Activated naive CD8-positive, alpha-beta T cell treated with anti-CD3 and anti-CD28 coated beads, Interleukin-2, amount 50 U/mL, for 24 hours (primary cell): ENCODE measurements around the gene SLC44A5.
"Not testable (repeated sequence)": the region's sequence is repeated elsewhere in the genome, so short reads cannot be mapped to it uniquely, and the experiment has no call there.

Experiments
- ATAC-seq: fragments of 150-1000 bp; cut with Tn5 transposase; one replicate; pipeline ENCODE4 v1.10.0; 2021
- DNase-seq: peaks from one replicate; pipeline ENCODE4 v3.0.0; 2021
- H3K27ac Mint-ChIP-seq: one replicate; pipeline ENCODE4 v1.8.0; 2021; ENCODE audit warnings: mild to moderate bottlenecking, mixed read lengths
- H3K27me3 Mint-ChIP-seq: one replicate; pipeline ENCODE4 v1.8.0; 2021; ENCODE audit warnings: mixed read lengths
- H3K36me3 Mint-ChIP-seq: one replicate; pipeline ENCODE4 v1.8.0; 2021; ENCODE audit warnings: low read depth, mixed read lengths
- H3K4me1 Mint-ChIP-seq: one replicate; pipeline ENCODE4 v1.8.0; 2021; ENCODE audit warnings: mixed read lengths
- H3K4me3 Mint-ChIP-seq: one replicate; pipeline ENCODE4 v1.8.0; 2021; ENCODE audit warnings: mild to moderate bottlenecking, moderate library complexity, mixed read lengths
- H3K9me3 Mint-ChIP-seq: one replicate; pipeline ENCODE4 v1.8.0; 2021; ENCODE audit warnings: mixed read lengths

SLC44A5 gene

GRCh38 chr1:75310067-75310466 lies 300.8 kb downstream of the SLC44A5 start:
- Mint-ChIP-seq H3K36me3 (no peaks in the 10 kb centered on the region), H3K27ac (no peak overlapping the region), H3K9me3 (no peaks in the 10 kb centered on the region), H3K27me3 (no peaks in the 10 kb centered on the region), H3K4me1 (no peaks in the 10 kb centered on the region), H3K4me3 (no peak overlapping the region)
- ATAC-seq (no peak), DNase-seq (no peak)

GRCh38 chr1:75308365-75308764 lies 302.5 kb downstream of the SLC44A5 start:
- Mint-ChIP-seq H3K9me3 (no peaks in the 10 kb centered on the region), H3K27ac (no peak overlapping the region), H3K4me1 (no peaks in the 10 kb centered on the region), H3K27me3 (no peaks in the 10 kb centered on the region), H3K36me3 (no peaks in the 10 kb centered on the region), H3K4me3 (no peak overlapping the region)
- DNase-seq (no peak), ATAC-seq (no peak)

GRCh38 chr1:75305061-75305460 lies 305.9 kb downstream of the SLC44A5 start:
- Mint-ChIP-seq H3K4me1 (no peaks in the 10 kb centered on the region), H3K9me3 (no peaks in the 10 kb centered on the region), H3K27ac (no peak overlapping the region), H3K36me3 (no peaks in the 10 kb centered on the region), H3K4me3 (no peak overlapping the region), H3K27me3 (no peaks in the 10 kb centered on the region)
- ATAC-seq (no peak), DNase-seq (no peak)

GRCh38 chr1:75293270-75293669 lies 317.6 kb downstream of the SLC44A5 start:
- no peak overlapping the region for H3K27ac Mint-ChIP-seq
- DNase-seq: no peak

GRCh38 chr1:75292013-75292412 lies 318.9 kb downstream of the SLC44A5 start:
- Mint-ChIP-seq H3K9me3 (no peaks in the 10 kb centered on the region), H3K4me1 (no peaks in the 10 kb centered on the region), H3K27me3 (no peaks in the 10 kb centered on the region), H3K27ac (no peak overlapping the region), H3K4me3 (no peak overlapping the region), H3K36me3 (no peaks in the 10 kb centered on the region)
- ATAC-seq: no peak
- DNase-seq: no peak

More at GRCh38 chr1:75293270-75293669, 317.6 kb downstream of the SLC44A5 start:
- Mint-ChIP-seq H3K27me3 (no peaks in the 10 kb centered on the region), H3K9me3 (no peaks in the 10 kb centered on the region), H3K4me3 (no peak overlapping the region), H3K4me1 (no peaks in the 10 kb centered on the region), H3K36me3 (no peaks in the 10 kb centered on the region)
- no peak for ATAC-seq

GRCh38 chr1:75276385-75276784 lies 334.5 kb downstream of the SLC44A5 start:
- Mint-ChIP-seq H3K4me1 (no peaks in the 10 kb centered on the region), H3K4me3 (no peak overlapping the region), H3K9me3 (peaks cover 7% of the 10 kb centered on the region), H3K36me3 (no peaks in the 10 kb centered on the region), H3K27ac (no peak overlapping the region), H3K27me3 (no peaks in the 10 kb centered on the region)
- no peak for ATAC-seq
- no peak for DNase-seq

GRCh38 chr1:75275631-75276030 lies 335.3 kb downstream of the SLC44A5 start:
- no peak overlapping the region for H3K4me3 Mint-ChIP-seq
- no peaks in the 10 kb centered on the region for H3K4me1 Mint-ChIP-seq
- DNase-seq (no peak), ATAC-seq (no peak)
- no peaks in the 10 kb centered on the region for H3K36me3 Mint-ChIP-seq
- H3K27me3 Mint-ChIP-seq: no peaks in the 10 kb centered on the region
- peaks cover 2% of the 10 kb centered on the region for H3K9me3 Mint-ChIP-seq
- H3K27ac Mint-ChIP-seq: no peak overlapping the region

- Mint-ChIP-seq H3K9me3 (no peaks in the 10 kb centered on the region), H3K27me3 (no peaks in the 10 kb centered on the region), H3K4me3 (no peak overlapping the region), H3K27ac (no peak overlapping the region), H3K36me3 (no peaks in the 10 kb centered on the region), H3K4me1 (no peaks in the 10 kb centered on the region)
- no peak for DNase-seq
- no peak for ATAC-seq
Measured at GRCh38 chr1:75274920-75275506, 335.9 kb downstream of the SLC44A5 start.

- Mint-ChIP-seq H3K36me3 (no peaks in the 10 kb centered on the region), H3K9me3 (no peaks in the 10 kb centered on the region), H3K27ac (no peak overlapping the region), H3K4me3 (no peak overlapping the region), H3K27me3 (no peaks in the 10 kb centered on the region), H3K4me1 (no peaks in the 10 kb centered on the region)
- no peak for DNase-seq
- no peak for ATAC-seq
Measured at GRCh38 chr1:75273110-75273509, 337.8 kb downstream of the SLC44A5 start.

GRCh38 chr1:75265792-75266191 lies 345.1 kb downstream of the SLC44A5 start:
- no peaks in the 10 kb centered on the region for H3K27me3 Mint-ChIP-seq
- no peaks in the 10 kb centered on the region for H3K9me3 Mint-ChIP-seq
- H3K4me1 Mint-ChIP-seq: no peaks in the 10 kb centered on the region
- no peak overlapping the region for H3K27ac Mint-ChIP-seq
- no peaks in the 10 kb centered on the region for H3K36me3 Mint-ChIP-seq
- ATAC-seq (no peak), DNase-seq (no peak)
- no peak overlapping the region for H3K4me3 Mint-ChIP-seq

- Mint-ChIP-seq H3K36me3 (no peaks in the 10 kb centered on the region), H3K4me3 (no peak overlapping the region), H3K27me3 (no peaks in the 10 kb centered on the region), H3K4me1 (no peaks in the 10 kb centered on the region), H3K9me3 (no peaks in the 10 kb centered on the region), H3K27ac (no peak overlapping the region)
- ATAC-seq (no peak), DNase-seq (no peak)
Measured at GRCh38 chr1:75264112-75264511, 346.8 kb downstream of the SLC44A5 start.

GRCh38 chr1:75263616-75264015 lies 347.3 kb downstream of the SLC44A5 start:
- not testable (repeated sequence) for DNase-seq, H3K36me3 Mint-ChIP-seq

GRCh38 chr1:75261946-75262345 lies 349.0 kb downstream of the SLC44A5 start:
- ATAC-seq, H3K4me1 Mint-ChIP-seq, H3K27me3 Mint-ChIP-seq, H3K36me3 Mint-ChIP-seq, H3K27ac Mint-ChIP-seq, H3K4me3 Mint-ChIP-seq, DNase-seq, H3K9me3 Mint-ChIP-seq: not testable (repeated sequence)

More at GRCh38 chr1:75263616-75264015, 347.3 kb downstream of the SLC44A5 start:
- not testable (repeated sequence) for H3K4me1 Mint-ChIP-seq, ATAC-seq, H3K4me3 Mint-ChIP-seq, H3K27ac Mint-ChIP-seq, H3K27me3 Mint-ChIP-seq, H3K9me3 Mint-ChIP-seq

- Mint-ChIP-seq H3K36me3 (no peaks in the 10 kb centered on the region), H3K4me1 (no peaks in the 10 kb centered on the region), H3K9me3 (no peaks in the 10 kb centered on the region), H3K27ac (no peak overlapping the region), H3K4me3 (no peak overlapping the region), H3K27me3 (peaks cover 2% of the 10 kb centered on the region)
- DNase-seq: no peak
- ATAC-seq: no peak
Measured at GRCh38 chr1:75258351-75258750, 352.6 kb downstream of the SLC44A5 start.

GRCh38 chr1:75257424-75257823 lies 353.5 kb downstream of the SLC44A5 start:
- no peak for DNase-seq

GRCh38 chr1:75250114-75250513 lies 360.8 kb downstream of the SLC44A5 start:
- not testable (repeated sequence) for H3K4me3 Mint-ChIP-seq, H3K4me1 Mint-ChIP-seq, H3K27ac Mint-ChIP-seq, ATAC-seq, DNase-seq, H3K27me3 Mint-ChIP-seq, H3K36me3 Mint-ChIP-seq, H3K9me3 Mint-ChIP-seq

More at GRCh38 chr1:75257424-75257823, 353.5 kb downstream of the SLC44A5 start:
- H3K27me3 Mint-ChIP-seq: peaks cover 2% of the 10 kb centered on the region
- H3K9me3 Mint-ChIP-seq: no peaks in the 10 kb centered on the region
- H3K36me3 Mint-ChIP-seq: no peaks in the 10 kb centered on the region
- no peak for ATAC-seq
- no peaks in the 10 kb centered on the region for H3K4me1 Mint-ChIP-seq
- no peak overlapping the region for H3K4me3 Mint-ChIP-seq
- no peak overlapping the region for H3K27ac Mint-ChIP-seq
